Measurements from ENCODE around the gene DDX11.

DNA sequence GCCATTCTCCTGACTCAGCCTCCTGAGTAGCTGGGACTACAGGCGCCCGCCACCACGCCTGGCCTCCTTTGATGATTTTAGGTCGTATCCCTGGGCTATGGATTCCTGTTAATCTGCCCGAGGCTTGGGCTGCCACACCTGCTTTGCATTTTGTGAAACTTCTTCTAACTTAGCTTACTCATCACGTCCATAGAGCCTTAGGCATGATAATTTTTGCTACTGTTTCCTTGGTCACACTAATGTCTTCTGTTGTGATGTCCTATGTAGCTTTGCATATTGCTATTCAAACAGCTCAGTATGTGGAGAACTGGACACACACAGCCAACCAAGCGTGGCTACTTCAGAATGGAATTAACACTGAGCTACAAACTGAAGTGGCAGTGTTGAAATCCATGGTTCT lies 47.5 kb upstream of the DDX11 start:
- no peak for TF ChIP-seq CTCF (IDR thresholded peaks at IDR 0.05; ENCODE audit: poor library complexity, severe bottlenecking)
- TF ChIP-seq EP300 (conservative IDR thresholded peaks at IDR 0.05; ENCODE audit: poor library complexity, severe bottlenecking), result no peak
- no peak for TF ChIP-seq EZH2 (IDR thresholded peaks at IDR 0.05; ENCODE audit: borderline replicate concordance, insufficient read depth, low read length, poor library complexity, severe bottlenecking)
- TF ChIP-seq REST (IDR thresholded peaks at IDR 0.05; ENCODE audit: borderline replicate concordance), result no peak
- no peak for TF ChIP-seq POLR2AphosphoS5 (IDR thresholded peaks at IDR 0.05)
- no peak for TF ChIP-seq RAD21 (conservative IDR thresholded peaks at IDR 0.05)
- no peak for TF ChIP-seq SMC3 (conservative IDR thresholded peaks at IDR 0.05; ENCODE audit: poor library complexity)

All from neural cell (in vitro differentiated cells).